ENCODE measurements around the gene MOB3B. TPM values are rescaled to one million over a fixed set of nuclear protein-coding genes. Genes with fewer than 3 reads are reported as not detected.
"Not testable (repeated sequence)": the region's sequence is repeated elsewhere in the genome, so short reads cannot be mapped to it uniquely, and the experiment has no call there.

The MOB3B gene
- total RNA-seq, 2 donors from 2014 or later: 4.3 to 6.0 TPM

- H3K4me1 ChIP-seq: peaks cover 11% of the 10 kb centered on the region
- no peak overlapping the region for H3K4me3 ChIP-seq
- no peaks in the 10 kb centered on the region for H3K36me3 ChIP-seq (replicated peaks in 1 of 2; ENCODE audit: insufficient read depth in 1 of 2, low read depth in 2 of 2)
- intact Hi-C loops (cut with DNase I): no loop called here
- DNase-seq (no peak), ATAC-seq (no peak)
- 82 to 83% methylated on average over 6 of the region's 6 CpGs for WGBS, 2 donors
- H3K9me3 ChIP-seq: no peaks in the 10 kb centered on the region
- no peaks in the 10 kb centered on the region for H3K27me3 ChIP-seq
- no peak overlapping the region for H3K27ac ChIP-seq
- TF ChIP-seq POLR2A (IDR thresholded peaks at IDR 0.05) (no peak), CTCF (IDR thresholded peaks at IDR 0.05) (no peak)
Measured at GRCh38 chr9:27453860-27454553, 75.6 kb downstream of the MOB3B start.

GRCh38 chr9:27451207-27451797 lies 78.3 kb downstream of the MOB3B start:
- Histone ChIP-seq H3K4me1 (no peaks in the 10 kb centered on the region), H3K27me3 (no peaks in the 10 kb centered on the region), H3K9me3 (no peaks in the 10 kb centered on the region), H3K27ac (no peak overlapping the region), H3K36me3 (replicated peaks in 1 of 2; ENCODE audit: insufficient read depth in 1 of 2, low read depth in 2 of 2) (no peaks in the 10 kb centered on the region), H3K4me3 (no peak overlapping the region)
- TF ChIP-seq CTCF (IDR thresholded peaks at IDR 0.05) (no peak), POLR2A (IDR thresholded peaks at IDR 0.05) (no peak)
- no peak for ATAC-seq
- WGBS, 2 donors: 78 to 83% methylated on average over 3 of the region's 3 CpGs
- intact Hi-C loops (cut with DNase I): no loop called here
- no peak for DNase-seq

GRCh38 chr9:27450752-27451151 lies 78.9 kb downstream of the MOB3B start:
- TF ChIP-seq POLR2A (IDR thresholded peaks at IDR 0.05) (no peak), CTCF (IDR thresholded peaks at IDR 0.05) (no peak)
- intact Hi-C loops (cut with DNase I): no loop called here

GRCh38 chr9:27448356-27448755 lies 81.3 kb downstream of the MOB3B start:
- H3K36me3 ChIP-seq (replicated peaks in 1 of 2; ENCODE audit: insufficient read depth in 1 of 2, low read depth in 2 of 2); DNase-seq; H3K9me3 ChIP-seq; intact Hi-C loops (cut with DNase I); H3K27ac ChIP-seq; H3K4me1 ChIP-seq; H3K4me3 ChIP-seq; ATAC-seq; H3K27me3 ChIP-seq: not testable (repeated sequence)
- 81 to 92% methylated on average over 3 of the region's 3 CpGs for WGBS, 2 donors

More at GRCh38 chr9:27450752-27451151, 78.9 kb downstream of the MOB3B start:
- Histone ChIP-seq H3K27ac (no peak overlapping the region), H3K9me3 (no peaks in the 10 kb centered on the region), H3K36me3 (replicated peaks in 1 of 2; ENCODE audit: insufficient read depth in 1 of 2, low read depth in 2 of 2) (no peaks in the 10 kb centered on the region), H3K27me3 (no peaks in the 10 kb centered on the region), H3K4me3 (no peak overlapping the region), H3K4me1 (no peaks in the 10 kb centered on the region)
- no peak for ATAC-seq
- DNase-seq: no peak

- Histone ChIP-seq H3K9me3 (no peaks in the 10 kb centered on the region), H3K27me3 (no peaks in the 10 kb centered on the region), H3K4me3 (no peak overlapping the region), H3K4me1 (peaks cover 7% of the 10 kb centered on the region), H3K36me3 (replicated peaks in 1 of 2; ENCODE audit: insufficient read depth in 1 of 2, low read depth in 2 of 2) (no peaks in the 10 kb centered on the region), H3K27ac (no peak overlapping the region)
- intact Hi-C loops (cut with DNase I): no loop called here
- ATAC-seq (no peak), DNase-seq (no peak)
- TF ChIP-seq POLR2A (IDR thresholded peaks at IDR 0.05) (no peak), CTCF (IDR thresholded peaks at IDR 0.05) (no peak)
- 62 to 73% methylated on average over 5 of the region's 5 CpGs for WGBS, 2 donors
Measured at GRCh38 chr9:27447031-27447683, 82.5 kb downstream of the MOB3B start.
